HG02938 (cell line): Measurements from ENCODE around the gene DAGLA.

Source experiments
- ATAC-seq: cut with Tn5 transposase; IDR thresholded peaks from one replicate; pipeline ENCODE4 v1.9.1; 2021; ENCODE audit warnings: mild to moderate bottlenecking, moderate library complexity; ENCODE audit not compliant: unreplicated experiment

The DAGLA gene

DNA sequence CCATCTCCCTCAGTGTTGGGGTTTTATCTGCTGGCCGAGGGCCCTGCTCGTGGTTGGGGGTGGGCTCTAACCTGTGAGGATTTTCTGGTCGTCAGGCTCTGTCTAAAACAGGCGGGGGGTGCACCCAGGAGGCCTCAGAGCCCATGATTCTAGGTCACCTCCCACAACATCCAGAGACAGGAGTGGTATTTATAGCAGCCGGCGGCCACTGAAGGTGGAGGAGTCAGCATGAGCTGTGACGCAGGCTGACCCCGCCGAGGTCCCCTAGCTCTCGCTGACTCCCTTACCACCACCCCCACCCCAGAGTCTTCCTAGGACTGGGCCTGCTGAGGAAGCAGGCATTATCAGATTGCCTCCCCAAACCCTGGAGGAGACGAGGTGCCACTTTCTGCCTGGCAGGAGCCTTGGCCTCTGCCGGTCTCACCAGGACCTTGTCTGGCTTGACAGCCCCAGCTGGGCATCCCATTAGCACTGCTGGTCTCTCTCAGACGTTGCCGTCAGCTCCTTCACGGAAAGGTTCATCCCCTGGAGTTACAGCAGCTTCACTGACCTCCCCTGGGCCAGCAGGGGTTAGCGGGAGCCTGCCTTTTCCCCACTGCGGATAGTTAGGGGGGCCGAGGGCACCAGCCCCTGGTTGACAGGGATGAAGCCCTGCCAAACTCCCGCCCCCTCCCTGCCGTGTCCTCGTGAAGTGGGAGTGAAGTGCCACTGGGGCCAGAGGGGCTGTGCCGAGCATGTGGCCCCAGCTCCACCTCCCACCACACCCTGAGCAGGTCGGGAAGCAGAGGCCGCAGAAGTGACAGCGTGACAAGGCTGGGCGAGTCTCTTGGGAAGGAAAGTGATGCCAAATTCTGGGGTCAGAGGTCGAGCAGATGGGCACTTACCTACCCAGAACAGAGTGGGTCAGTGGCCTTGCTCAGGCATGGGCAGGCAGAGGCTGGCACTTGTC is 26.5 kb downstream of the DAGLA start:
- no peak for ATAC-seq

DNA sequence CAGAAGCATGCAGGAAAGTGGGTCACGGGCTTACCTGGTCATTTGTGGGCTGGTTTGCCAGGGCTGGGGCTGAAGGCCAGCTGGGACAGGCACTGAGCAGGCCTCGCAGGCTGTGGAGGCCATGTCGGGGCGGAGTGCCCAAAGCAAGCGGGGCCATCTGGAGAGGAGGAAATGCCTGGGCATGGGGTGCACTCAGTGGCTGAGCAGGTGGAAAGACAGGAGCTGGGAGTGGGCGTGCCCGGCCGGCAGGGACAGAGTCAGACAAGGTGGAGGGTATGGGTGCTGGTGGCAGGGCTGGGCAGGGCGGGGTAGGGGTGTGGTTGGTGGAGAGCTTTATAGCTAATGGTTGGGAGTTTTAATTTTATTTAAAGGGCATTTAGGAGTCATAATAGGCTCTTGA is 27.4 kb downstream of the DAGLA start:
- ATAC-seq: no peak

DNA sequence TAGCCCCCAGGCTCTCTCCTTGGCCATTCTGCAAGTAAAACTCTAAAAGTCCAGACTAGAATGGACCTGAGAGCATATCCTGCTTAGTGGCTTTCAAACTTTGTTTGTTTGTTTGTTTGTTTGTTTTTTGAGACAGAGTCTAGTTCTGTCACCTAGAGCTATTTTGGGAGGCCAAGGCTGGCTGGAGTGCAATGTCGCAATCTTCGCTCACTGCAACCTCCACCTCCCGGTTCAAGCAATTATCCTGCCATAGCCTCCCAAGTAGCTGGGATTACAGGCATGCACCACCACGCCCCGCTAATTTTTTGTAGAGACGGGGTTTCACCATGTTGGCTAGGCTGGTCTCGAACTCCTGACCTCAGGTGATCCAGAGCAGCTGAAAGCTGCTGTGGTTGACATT is 28.9 kb downstream of the DAGLA start:
- ATAC-seq: no peak

DNA sequence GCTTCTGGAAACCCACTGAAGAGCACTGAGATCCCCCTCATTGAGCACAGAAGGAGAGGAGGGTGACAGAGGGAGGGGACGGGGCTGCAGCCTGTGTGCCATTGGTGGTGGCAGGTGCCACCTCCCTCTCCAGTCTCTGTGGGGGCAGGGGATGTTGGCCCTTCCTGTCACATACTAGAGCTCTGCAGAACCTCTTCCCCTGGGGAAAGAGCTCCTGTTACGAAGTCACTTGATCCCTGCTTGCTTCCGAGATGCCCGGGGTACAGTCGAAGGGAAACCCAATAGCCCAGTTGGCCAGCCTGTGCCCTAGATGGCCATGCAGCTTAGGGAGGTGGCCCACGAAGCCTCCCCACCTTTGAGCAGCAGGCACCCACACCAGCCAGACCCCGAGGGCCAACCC is 29.4 kb downstream of the DAGLA start:
- ATAC-seq: no peak

DNA sequence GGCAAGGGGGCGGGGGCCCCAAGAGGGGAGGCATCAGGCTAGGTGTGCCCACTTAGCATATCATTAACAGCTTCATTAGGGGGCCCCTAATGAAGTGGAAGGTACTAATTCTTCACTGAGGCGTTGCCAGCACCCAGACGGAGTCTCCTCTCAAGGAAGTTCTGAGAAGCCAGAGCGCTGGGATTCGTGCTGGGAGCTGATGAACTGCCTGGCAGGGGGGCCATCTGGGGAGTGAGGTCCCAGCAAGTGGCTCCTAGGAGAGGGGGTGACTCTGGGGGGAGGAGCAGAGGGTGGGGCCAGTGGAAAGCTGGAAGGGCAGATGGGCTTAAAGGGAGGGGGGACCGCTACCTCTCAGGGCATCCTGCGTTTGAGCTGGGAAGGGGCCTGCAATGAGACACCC is 29.8 kb downstream of the DAGLA start:
- no peak for ATAC-seq

DNA sequence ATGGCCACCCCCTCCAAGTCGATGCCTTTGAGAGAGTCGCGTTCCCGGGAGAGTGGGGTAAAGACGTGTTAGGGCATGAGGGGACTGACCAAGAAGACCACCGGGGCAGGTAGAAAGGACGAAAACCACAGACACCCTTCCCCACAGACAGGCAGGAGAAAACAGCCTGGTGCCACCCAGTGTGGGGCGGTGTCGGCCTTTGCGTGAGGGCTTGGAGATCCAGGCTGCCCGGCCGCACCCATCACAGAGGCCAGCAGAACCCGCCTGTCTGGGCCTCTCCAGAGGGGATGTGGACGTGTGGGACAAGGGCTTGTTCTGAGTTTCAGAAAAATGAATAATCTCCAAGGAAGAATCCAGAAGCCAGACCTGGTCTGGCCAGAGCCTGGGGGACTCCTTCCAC is 30.8 kb downstream of the DAGLA start:
- no peak for ATAC-seq

DNA sequence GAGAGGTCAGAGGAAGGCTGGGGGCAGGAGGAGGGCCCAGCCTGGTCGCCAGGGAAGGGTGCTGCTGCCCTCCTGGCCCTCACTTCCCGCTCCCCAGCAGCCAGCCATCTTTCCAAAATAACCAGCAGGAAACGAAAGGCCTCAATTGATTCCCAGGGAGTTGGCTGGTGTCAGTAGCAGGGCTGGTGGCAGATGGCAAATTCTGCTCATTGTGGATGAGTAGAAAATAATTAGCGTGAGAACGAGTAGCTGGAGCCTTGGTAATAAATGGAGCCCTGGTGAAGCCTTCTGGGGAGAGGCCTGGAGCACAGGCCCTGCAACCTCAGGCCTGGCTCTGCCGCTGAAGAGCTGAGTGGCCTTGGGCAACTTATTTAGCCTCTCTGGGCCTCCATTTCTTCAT is 31.3 kb downstream of the DAGLA start:
- no peak for ATAC-seq

DNA sequence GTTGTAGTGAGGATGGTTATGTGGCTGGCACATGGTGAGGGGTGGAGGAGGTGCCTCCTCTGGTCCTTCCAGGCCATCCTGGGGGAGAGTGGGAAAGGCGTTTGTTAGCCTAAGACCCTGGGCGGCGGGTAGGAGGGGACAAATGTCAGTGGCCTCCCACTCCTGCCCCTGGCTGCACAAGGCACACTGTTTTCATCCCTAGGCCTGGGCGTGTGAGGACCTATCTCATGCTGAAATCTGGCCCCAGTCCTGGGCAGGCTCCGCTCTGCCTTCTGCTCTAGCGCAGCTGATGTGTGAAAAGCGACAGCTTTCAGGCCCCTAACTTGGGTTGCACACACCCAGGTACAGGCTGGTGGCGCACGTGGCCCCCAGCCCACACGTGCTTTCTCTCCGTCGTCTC is 32.1 kb downstream of the DAGLA start:
- ATAC-seq: no peak

DNA sequence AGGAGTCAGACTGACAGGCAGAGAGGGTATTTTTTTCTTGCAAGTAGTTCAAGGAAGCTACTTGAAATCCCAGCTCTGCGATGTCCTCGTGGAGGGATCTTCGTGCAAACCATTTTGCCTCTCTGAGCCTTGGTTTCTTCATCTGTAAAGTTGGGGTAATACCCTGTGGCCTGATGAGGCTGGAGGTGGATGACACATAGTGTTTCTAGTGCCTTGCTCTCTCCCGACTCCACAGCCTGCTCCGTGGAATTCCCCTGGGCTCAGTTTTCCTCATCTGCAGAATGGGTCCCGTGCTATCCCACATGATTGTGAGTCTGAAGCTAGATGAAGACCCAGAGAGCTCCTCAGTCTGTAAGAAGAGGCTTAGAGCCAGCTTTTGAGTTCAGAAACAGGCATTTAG is 32.7 kb downstream of the DAGLA start:
- no peak for ATAC-seq

DNA sequence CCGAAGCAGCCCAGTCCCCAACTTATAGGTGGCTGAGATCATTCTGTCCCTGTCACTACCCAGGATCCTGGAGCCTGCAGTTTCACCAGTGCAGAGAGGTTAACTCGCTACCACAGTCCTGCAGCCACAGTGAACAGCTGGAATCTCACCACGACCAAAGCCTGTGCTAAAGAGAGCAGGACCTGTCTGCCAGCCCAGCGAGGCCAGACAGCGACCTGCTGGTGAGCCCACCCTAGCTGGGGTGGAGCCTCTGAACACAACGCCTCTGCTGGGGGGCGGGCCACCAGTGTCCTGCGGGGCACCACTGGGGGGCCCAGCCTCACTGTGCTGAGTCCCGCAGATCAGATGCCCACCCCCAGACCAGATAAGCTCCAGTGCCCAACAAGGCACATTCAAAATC is 33.3 kb downstream of the DAGLA start:
- ATAC-seq: no peak

DNA sequence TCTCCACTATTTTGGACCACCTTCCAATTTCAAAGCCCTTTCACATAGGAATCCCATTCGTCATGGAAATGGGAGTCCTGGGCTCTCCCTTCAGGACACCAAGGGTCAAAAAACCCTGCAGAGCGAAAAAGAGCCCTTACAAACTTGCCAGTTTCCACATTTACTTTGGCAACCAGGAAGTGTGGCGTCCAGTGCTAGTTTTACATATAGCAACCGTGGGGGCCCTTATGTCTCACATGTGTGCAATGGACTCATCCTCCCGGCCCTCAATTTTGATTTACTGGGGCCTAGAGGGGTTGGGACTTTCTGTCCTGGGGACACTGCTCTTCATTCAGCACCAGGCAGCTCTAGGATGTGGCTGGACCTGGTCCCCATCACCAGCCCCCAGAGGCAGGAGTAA is 33.7 kb downstream of the DAGLA start:
- no peak for ATAC-seq

DNA sequence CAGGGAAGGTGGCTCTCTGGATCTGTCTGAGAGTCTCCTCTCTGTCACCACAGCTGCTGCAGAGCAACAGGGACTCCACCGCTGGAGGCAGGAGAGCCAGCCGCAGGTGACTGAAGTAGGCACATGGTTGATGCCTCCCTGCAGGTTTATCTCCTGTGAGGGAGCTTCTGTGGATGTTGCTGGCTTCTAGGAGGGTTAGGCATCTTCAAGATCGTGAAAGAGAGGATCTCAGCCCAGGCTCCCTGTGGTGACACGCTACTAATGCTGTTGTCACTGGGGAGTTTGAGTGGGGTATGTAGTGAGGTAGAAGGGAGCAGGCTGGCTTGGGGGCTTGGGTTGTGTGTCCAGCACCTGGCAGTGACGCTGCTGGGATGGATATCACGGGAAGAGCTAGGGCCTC is 34.1 kb downstream of the DAGLA start:
- ATAC-seq: no peak

DNA sequence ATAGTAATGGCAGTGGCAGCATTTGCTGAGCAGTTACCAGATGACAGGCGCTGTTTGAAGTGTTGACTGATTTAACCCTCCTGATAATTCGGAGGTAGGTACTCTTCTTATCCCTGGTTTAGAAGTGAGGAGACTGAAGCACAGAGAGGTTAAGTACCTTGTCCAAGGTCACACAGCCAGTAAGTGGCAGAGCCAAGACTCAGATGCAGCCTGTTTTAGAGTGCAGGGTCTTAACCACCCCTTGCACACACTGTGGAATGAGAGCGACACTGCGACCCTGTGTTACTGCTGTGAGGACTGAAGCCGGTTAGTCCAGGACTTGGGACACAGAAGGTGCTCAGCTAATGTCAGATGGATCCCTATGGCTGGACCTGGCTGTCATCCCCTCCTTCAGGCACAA is 34.7 kb downstream of the DAGLA start:
- ATAC-seq: no peak

DNA sequence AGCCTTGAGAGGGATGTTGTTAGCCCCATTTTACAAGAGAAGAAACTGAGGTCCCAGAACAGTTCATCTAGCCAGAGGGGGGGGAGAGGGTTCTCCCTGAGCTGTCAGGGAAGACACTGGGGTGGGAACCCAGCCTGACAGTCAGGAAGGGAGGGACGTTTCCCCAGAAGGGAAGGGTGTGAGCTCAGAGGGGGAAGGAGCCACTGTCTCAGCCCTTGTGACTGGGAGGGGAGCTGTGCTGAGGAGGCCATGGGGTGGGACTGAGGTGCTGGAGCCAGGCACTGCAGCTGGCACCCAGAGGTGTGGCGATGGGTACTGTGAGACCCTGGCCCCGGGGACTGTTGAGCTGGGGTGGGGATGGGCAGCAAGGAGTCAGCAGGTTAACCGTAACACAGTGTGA is 35.7 kb downstream of the DAGLA start:
- ATAC-seq: no peak

DNA sequence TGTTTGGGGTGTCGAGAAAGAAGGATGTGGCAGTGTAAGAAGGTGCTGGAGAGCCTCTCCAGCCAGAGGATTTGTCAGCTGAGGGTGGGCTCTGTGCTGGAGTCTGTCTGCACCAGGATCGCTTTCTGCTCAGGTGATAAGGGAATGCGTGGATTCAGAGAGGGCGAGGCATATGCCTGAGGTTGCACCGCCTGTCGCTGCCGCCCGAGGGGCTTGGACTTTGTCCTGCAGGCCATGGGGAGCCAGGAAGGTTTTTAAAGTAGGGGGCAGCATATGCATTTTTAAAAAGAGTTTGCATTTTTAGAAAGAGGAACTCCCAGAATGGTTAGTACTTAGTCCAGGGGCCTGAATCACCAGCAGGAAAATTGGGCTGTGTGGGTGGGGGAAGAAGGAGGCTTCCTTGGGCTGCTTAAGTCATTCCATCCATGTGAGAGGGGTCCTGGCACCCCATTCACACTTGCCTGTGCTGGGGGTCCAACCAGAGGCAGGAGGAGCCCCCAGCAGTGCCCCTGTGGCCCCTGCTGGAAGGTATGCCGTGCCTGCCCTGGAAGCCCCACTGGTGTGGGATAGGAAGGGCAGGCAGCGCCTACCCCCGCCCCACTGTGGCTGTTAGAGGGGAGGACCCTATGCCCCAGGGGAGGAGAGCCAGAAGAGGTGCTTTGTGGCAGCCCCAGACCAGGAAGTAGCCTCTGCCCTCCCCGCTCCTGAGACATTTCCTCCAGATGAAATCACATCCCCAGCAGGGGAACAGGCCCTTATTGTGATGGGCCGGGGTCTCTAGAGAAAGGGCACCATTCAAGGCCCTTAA is 36.5 kb downstream of the DAGLA start:
- ATAC-seq: no peak

DNA sequence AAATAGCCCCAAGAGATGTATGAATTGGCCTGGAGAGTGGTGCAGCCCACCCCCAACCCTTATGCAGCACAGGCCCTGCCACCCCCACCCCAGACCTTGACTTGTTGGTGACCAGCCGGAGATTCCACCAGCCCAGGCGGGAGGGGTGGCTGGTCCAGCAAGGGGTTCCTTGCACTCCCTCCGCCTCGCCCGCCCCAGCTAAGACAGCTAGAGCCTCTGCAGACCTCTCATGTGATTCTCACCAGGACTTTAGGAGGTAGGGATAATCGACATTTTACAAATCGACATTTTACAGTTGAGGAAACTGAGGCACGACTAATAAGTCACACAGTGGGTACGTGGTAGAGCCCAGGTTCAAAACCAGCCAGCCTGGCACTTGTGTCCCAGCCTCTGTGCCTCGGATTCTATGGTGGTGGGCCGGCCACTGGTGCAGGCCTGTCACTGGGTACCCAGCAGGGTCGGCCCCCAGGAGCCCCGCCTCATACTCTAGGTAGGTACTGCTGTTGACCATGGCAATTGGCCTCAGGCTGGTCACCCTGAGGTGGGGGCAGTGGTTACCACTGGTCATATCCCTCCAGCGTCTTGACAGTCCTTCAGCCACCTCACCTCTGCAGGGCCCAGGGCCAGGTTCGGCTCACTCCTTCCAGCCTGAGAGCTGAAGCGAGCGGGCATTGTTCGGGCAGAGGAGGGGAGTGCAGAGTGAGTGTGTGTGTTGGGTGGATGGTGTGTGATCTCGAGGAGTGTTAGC is 37.3 kb downstream of the DAGLA start:
- ATAC-seq: no peak

DNA sequence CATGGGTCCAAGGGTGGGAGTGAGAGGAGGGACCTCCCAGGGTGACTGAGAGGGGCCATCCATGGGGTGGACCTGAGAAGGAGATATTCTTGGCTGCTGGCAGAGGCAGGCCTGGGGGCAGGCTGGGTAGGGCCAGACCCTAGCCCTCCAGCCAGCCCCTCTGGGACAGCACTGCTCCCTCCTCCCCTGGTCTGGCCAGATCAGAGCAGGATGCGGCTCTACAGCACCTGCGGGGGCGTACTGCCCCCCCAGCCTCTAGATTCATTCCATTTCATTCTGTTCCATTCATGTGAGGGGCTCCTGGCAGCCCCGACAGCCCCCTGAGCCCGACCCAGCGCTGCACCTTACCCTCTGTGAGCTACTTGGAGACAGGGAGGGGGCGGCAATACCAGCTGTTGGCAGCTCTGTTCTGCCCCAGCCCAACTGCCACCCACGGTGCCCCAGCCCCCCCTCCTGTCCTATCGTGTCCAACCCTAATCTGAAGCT is 37.9 kb downstream of the DAGLA start:
- no peak for ATAC-seq

DNA sequence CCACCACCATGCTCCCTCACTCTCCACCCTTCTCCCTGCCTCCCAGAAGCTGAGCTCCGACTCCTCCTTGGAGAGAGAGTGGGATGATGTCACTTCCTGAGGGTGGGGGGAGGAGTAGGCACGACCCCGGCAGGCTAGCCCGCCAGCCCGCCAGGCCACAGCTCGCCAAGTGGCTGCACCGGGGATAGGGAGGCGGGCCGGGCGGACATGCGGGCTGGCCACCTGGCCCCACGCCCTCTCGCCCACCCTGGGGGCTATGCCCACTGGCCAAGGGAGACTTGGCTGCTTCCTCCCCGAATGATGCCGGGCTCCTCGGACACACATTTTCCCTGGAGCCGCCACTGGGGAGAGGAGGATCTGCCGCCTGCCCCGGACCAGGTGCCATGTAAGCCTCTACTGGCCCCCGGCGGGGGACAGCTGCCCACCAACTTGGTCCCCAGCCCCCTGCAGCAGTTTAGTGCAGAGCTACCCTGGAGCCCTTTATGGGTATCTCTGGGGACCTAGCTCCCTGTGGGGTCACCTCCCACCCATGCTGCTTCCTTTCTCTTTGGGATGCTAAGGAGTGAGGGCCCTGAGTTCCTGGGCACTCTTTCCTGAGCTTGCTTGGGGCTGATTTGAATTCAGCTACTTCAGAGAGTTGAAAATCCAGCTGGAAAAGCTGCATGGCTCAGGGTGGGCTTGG is 38.6 kb downstream of the DAGLA start:
- no peak for ATAC-seq

DNA sequence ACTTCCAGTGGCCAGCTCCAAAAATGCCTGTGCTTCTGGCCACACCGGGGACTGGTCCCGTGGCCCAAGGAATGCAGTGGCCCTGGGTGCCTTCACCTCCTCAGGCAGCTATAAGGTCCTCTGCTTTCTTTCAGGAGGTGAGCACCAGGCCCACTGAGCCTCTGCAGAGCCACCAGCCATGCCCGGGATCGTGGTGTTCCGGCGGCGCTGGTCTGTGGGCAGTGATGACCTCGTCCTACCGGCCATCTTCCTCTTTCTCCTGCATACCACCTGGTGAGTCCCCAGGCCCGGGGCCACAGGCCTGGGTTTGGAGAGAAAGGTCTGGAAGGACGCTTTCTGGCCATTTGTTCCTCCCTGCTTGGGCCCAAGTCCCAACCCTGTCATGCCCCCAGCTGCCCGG is 39.8 kb downstream of the DAGLA start:
- no peak for ATAC-seq

DNA sequence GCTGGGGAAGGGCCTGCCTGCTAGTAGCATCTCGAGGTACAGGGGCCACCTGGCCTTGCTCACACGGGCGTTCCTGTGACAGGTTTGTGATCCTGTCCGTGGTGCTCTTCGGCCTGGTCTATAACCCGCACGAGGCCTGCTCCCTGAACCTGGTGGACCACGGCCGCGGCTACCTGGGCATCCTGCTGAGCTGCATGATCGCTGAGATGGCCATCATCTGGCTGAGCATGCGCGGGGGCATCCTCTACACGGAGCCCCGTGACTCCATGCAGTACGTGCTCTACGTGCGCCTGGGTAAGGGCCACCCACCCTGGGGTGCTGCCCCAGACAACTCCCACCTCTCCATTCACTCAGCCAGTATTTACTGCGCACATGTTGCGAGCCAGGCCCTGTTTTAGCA is 40.4 kb downstream of the DAGLA start:
- ATAC-seq: no peak

DNA sequence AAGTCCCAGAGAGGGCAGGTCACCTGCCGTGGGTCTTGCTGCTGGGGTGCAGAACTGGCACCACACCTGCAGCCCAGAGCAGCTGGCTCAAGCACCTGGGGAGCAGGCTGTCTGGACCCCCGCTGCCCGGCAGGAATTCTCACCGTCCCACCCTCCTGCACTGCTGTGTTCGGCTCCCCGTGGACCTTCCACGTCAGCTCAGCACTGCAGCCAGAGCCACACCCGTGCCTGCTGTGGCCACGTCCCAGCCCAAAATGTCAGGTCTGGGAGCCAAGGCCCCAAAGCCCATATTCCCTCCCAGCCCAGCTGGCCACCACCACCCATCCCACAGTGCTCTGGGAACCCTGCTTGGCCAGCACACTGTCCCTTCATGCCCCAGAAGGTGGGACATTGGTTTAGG is 44.2 kb downstream of the DAGLA start:
- ATAC-seq: no peak
